Measurements from ENCODE around the gene SH2B2.

Gene SH2B2

GRCh38 chr7:102262546-102262945 lies 24.1 kb upstream of the SH2B2 start:
- intact Hi-C loops (cut with DNase I), result no loop called here
- no peak for DNase-seq

GRCh38 chr7:102264367-102264891 lies 22.2 kb upstream of the SH2B2 start:
- DNase-seq, result no peak
- intact Hi-C loops (cut with DNase I), result no loop called here

- DNase-seq, result no peak
- intact Hi-C loops (cut with DNase I), result no loop called here
Observed at GRCh38 chr7:102266541-102266940, 20.1 kb upstream of the SH2B2 start.

DNA sequence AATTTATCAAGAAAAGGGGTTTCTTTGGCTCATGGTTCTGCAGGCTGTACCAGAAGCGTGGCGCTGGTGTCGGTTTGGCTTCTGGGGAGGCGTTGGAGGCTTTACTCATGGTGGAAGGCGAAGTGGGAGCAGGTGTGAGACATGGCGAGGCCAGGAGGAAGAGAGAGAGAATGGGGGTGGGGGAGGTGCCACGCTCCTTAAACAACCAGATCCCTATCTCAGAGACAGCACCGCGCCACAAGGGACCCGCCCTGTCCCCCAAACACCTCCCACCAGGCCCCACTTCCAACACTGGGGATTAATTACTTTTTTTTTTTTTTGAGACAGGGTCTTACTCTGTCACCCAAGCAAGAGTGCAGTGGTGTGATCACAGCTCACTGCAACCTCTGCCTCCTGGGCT lies 18.0 kb upstream of the SH2B2 start:
- intact Hi-C loops (cut with DNase I), result no loop called here
- DNase-seq, result no peak

- DNase-seq, result peak in 14 of 42 donors; percentile 14 to 56 (median 30)
- intact Hi-C loops (cut with DNase I), result no loop called here
Observed at GRCh38 chr7:102270178-102270887, 16.3 kb upstream of the SH2B2 start.

DNA sequence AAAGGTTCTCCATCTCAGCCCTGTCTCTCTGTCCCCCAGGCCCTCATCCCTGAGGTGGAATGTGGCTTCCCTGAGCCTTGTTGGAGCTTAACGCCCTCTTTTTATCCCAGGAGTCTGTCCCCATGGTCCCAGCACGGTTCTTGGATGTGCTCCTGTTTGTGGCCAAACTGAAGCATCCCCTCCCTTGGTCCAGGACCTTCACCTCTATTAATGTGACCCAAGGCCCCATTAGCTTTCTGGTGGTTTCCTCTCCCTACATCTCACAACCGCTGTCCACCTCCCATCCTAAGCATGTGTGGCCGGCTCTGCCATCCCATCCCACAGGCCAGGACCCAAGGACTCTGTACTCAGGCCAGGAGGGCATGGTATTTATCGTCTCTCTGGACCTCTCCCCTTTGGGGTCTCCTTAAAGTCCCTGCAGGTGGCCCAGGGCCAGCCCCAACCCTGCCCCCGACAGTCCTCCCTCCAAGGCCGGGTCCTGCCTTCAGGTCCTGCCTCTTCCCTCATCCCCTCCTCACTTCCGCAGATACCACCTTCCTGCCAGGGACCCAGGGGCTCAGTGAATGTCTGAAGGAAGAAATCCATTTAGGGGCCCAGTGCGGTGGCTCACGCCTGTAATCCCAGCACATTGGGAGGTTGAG lies 15.4 kb upstream of the SH2B2 start:
- intact Hi-C loops (cut with DNase I), result no loop called here
- DNase-seq, result no peak

DNA sequence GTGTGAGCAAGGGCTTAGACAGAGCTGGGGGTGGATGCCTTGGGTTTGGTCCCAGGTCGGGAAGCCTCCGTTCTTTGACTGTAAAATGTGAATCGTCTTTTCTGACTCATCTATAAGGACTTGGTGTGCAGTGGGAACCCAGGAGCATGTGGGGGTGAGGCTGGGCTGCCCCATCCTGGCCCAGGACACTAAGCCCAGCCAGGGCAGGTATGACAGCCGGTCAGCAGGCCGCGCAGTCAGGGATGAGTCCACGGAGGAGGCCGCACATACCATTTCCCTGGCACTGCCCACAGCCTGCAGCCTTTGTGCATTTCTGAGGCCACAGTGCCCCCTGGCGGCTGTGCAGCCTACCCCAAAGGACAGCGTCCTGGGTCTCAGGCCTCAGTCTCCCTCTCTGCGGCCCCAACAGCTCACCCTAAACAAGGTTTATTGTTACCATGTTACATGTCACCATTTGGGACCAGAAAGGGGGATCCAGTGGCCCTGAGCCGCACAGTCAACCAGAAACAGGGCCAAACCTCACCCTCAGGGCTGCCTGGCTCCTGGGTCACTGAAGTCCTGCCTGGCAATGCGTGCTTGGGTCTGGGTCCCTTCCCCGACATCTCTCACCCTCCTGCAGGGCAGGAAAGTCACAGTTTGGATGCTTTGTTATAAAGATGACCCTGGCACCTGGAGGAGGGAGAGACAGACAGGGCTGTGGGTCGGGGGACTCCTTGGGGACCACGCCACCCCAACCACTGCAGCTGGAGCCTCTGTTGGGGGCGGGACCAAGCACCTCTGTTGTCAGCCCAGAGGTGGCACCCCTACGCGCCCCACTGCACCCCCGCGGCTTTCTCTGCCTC lies 14.4 kb upstream of the SH2B2 start:
- DNase-seq, result peak; percentile 54 to 93 (median 82)
- intact Hi-C loops (cut with DNase I), result loop anchor here (2.0 kb wide), 1 partner anchor 729 kb away; no protein-coding TSS in a partner anchor

DNA sequence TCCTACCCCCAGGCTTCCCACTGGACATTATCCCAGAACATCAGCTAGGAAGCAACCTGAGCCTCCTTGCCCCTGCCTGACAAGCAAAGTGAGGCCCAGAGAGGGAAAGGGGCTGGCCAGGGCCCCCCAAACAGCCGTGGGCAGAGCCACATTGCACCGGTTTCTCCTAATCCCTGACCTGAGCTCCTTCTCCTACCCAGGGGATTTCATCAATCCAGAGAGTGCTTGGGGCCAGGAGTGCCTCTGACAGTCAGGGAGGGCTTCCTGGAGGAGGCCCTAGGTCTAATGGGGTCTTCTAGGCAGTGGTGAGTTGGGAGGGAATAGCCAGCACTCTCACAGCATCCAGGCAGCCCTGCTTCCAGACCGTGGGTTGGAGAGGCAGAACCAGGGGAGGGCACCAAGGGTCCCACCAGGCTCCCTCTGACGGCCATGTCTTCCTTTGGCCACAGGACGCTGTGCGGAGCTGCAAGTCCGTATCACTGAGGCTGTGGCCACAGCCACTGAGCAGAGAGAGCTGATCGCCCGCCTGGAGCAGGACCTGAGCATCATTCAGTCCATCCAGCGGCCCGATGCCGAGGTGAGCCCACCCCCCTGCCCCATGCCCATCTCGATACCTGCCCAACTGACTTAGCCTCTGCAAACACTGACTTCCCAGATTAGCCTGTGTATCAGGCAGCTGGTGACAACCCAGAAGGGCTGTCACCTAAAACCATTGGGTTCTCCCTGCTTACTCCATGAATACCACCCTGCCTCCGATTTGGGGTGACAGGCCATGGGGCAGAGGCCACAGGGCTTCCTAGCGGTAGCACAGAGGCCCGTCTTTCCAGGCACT lies 13.5 kb upstream of the SH2B2 start:
- DNase-seq, result no peak
- intact Hi-C loops (cut with DNase I), result loop anchor here (2.0 kb wide), 1 partner anchor 730 kb away; no protein-coding TSS in a partner anchor

- intact Hi-C loops (cut with DNase I), result loop anchor here (2.0 kb wide), 1 partner anchor 731 kb away; no protein-coding TSS in a partner anchor
- DNase-seq, result no peak
Observed at GRCh38 chr7:102273749-102274712, 12.6 kb upstream of the SH2B2 start.

GRCh38 chr7:102275123-102275703 lies 11.5 kb upstream of the SH2B2 start:
- intact Hi-C loops (cut with DNase I), result no loop called here
- DNase-seq, result no peak

- DNase-seq, result no peak
Observed at GRCh38 chr7:102277901-102278300, 8.8 kb upstream of the SH2B2 start.

DNA sequence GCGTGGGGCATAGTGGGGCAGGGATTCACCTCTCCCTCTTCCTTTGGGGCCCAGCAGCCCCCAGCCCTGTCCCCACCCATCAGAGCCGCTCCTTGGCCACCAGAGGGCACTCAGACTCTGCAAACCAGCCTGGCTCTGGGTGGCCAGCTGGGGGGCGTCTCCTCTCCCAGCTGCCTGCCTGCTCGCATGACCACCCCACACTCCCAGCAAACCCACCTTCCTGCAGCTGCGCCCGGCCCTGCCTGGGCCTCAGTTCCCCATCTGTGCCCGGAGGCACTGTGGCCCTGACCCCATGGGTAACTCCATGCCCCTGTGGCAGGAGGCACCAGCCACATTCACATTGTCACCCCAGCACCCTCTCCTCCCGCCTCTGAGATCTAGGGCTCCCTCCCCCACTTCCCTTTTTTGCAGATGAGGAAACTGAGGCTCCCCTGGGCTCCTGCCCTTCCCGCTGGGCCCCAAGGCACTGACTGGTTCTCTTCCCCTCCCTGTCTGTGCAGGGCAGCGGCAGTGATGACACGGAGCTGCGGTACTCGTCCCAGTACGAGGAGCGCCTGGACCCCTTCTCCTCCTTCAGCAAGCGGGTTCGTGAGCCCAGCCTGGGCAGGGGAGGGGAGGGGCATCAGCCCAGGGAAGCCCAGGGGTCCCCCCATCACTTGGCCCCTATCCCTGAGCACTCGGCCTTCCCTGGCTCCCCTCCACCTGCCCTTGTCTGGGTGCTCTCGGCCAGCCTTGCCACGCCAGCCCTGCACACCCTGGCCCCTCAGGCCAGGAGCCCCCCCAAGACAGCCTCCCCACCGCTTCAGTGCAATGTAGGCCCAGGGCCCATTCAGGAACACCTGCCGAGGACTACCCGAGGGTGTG lies 6.9 kb upstream of the SH2B2 start:
- peak in 37 of 42 donors; percentile 38 to 82 (median 63) for DNase-seq
- intact Hi-C loops (cut with DNase I), result loop anchor here (5.0 kb wide), 1 partner anchor 113 kb away; no protein-coding TSS in a partner anchor

More at GRCh38 chr7:102277901-102278300, 8.8 kb upstream of the SH2B2 start:
- intact Hi-C loops (cut with DNase I), result no loop called here

GRCh38 chr7:102280521-102280920 lies 6.1 kb upstream of the SH2B2 start:
- no peak for DNase-seq
- intact Hi-C loops (cut with DNase I), result loop anchor here (5.0 kb wide), 1 partner anchor 112 kb away; no protein-coding TSS in a partner anchor

- intact Hi-C loops (cut with DNase I), result loop anchor here (5.0 kb wide), 1 partner anchor 111 kb away; no protein-coding TSS in a partner anchor
Observed at GRCh38 chr7:102281785-102282184, 4.9 kb upstream of the SH2B2 start.

GRCh38 chr7:102282465-102283362 lies 4.0 kb upstream of the SH2B2 start:
- intact Hi-C loops (cut with DNase I), result loop anchor here (5.0 kb wide), 1 partner anchor 110 kb away; no protein-coding TSS in a partner anchor

More at GRCh38 chr7:102281785-102282184, 4.9 kb upstream of the SH2B2 start:
- DNase-seq, result no peak

More at GRCh38 chr7:102282465-102283362, 4.0 kb upstream of the SH2B2 start:
- no peak for DNase-seq

All from head of caudate nucleus (tissue), 42 donors.